HG02571 (cell line): ENCODE results near the gene ANK3.

Experiments used
- ATAC-seq: cut with Tn5 transposase; IDR thresholded peaks from one replicate; pipeline ENCODE4 v1.9.1; 2021; ENCODE audit warnings: mild to moderate bottlenecking, moderate library complexity; ENCODE audit not compliant: unreplicated experiment

ANK3 gene

DNA sequence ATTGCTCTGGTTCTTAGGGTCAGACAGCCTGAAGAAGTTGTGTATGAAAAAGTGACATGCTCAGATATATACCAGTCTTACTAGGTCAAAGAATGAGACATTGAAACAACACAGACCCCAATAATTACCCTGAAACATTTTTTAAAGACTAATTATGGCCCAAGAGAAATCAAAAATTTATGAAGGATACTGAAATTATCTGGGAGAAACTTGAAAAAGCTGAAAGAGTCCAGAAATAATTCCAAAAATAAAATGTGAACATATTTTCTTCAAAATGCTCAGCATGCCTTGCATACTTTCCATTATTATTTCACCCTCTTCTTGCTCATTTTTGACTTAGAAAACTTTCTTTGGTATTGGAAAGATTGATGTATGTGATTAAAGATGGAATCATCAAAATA lies 284.4 kb downstream of the ANK3 start:
- no peak for ATAC-seq

DNA sequence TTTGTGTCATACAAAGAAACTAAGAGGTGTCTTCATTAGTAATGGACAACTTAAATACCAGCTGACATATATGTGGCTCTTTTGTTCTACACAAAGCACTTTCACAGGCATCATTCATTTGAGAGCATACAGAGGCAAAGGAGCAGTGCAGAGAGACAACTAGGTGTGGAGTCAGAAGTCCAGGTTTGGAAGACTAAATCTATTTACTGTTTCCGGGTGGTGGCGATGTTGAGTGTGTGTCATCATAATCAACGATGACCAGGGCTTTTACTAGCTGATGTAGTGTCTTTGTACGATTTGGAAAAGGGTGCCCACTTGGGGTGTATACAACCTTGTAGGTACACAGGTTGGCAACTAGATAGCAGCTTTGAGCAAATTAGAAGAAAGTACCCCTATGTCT lies 287.9 kb downstream of the ANK3 start:
- no peak for ATAC-seq

DNA sequence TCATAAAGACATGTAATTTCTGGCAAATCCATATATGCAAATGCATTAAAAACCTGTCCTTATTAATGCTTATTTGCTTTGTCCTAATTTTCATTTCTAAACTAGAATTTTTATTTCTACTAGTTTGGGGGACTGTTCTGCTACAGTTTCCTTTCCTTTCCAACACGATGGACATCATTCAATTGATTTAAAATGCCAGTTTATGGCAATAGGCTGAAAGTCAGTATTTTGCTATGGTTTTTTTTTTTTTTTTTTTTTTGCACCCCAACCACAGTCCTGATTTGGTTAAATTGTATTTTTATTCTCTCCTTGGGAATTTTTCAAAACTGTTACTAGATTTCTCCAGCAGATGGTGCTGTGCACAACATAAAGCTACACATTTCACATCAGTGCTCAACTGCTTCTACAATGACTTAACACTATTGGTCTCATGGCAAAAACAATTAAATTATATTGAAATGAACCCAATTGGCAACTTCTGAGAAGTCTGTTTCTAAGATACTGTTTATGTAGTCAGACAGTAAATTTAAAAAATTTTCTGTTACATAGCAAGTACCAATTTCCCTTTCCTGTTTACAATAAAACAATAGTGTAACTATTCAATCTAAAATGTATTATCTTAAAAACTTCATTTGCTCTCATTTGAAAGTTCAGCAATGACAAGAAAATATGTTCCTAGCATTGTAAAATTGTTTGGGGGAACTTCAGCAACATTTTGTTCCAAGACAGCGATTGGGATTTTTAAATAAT lies 289.5 kb downstream of the ANK3 start:
- no peak for ATAC-seq

DNA sequence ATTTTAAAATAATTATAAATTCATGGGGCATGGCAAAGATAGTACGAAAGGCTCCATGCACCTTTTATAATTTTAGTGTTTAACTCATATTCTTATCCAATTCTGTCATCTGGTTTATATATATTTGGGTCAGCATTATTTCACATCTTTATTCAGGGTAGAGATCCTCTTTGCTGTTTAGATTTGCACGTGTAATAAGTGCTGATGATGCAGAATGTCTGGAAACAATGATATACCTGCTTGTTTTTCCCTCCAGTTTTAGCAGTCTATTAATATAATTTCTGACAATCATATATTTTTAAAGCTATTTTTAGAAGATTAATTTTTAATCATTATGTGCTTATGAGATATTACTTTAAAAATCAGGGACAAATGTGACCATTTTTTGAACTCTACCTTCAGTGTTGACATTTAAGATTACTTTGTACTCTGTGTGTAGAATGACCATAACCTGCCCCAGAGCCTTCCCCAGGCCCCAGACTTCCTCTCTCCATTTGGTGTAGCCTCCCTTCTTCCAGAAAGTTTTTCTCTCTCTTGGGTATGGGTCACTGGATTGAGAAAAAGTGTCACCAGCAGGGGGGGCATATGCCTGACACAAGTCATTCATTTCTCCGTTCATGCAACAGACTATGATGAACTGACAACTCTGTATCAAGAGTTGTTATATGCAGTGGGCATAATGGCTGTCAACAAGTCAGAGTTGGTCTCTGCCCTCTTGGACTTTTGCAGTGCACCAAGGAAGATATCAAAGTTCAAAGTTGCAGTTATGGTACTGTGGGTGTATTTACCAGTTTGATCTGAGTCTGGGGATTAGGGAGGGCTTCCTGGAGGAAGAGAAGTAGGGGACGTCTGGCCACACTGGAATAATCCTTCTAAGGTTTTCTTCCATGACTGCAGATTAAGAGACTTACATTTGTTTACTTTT lies 290.7 kb downstream of the ANK3 start:
- no peak for ATAC-seq

DNA sequence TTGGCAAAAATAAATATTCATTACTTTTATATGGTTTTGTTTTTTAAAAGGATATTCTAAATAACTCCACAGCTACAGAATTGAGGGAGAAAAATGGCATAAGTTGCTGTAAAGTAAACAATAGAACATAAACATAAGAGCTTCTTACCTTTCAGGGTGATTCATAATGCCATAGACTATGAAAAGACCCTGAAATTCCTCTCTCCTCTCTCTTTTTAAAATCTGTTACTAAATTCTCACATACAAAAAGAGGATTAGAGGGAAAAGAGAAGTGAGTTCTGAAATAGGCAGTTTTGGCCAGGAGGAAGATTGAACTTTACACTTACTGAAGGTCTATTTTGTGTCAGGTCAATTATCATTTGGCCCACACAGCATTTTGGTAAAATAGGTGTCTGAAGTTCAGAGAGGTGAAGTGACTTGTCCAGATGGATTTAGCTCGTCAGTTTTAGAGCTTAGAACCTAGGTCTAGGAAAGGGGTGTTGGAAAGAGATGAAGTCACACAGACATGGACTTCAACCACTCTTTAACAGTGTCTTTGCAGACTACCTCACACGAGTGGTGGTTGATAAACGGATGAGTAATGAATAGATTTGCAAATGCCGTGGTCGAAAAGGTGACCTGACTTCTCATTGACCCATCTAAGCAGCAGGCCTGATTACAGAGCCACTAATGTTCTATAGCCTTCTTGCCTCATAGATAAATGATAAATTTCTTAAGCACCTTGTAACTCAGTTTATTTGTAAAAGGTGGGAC lies 292.7 kb downstream of the ANK3 start:
- ATAC-seq, result peak; percentile 82

DNA sequence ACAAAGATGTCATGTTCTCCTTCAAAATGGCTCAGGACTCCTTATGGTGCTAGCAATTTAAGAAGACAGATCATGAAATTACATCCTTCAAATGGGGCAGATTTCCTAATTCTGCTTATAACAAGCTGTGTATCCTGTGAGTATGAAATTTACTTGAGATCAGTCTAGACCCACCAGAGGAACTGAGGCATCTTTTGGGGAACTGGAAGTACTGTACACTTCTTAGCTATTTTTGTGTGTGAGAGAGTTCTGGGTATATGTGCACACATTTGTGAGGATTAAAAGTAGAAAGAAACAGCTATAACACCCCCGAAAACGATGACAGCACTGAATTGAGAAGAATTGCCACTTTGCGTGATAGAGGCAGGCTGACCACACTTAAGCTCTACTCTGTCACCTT lies 296.4 kb downstream of the ANK3 start:
- ATAC-seq, result no peak

GRCh38 chr10:60086862-60087261 lies 302.8 kb downstream of the ANK3 start:
- peak; percentile 81 for ATAC-seq

GRCh38 chr10:60086421-60086820 lies 303.3 kb downstream of the ANK3 start:
- peak; percentile 12 for ATAC-seq

DNA sequence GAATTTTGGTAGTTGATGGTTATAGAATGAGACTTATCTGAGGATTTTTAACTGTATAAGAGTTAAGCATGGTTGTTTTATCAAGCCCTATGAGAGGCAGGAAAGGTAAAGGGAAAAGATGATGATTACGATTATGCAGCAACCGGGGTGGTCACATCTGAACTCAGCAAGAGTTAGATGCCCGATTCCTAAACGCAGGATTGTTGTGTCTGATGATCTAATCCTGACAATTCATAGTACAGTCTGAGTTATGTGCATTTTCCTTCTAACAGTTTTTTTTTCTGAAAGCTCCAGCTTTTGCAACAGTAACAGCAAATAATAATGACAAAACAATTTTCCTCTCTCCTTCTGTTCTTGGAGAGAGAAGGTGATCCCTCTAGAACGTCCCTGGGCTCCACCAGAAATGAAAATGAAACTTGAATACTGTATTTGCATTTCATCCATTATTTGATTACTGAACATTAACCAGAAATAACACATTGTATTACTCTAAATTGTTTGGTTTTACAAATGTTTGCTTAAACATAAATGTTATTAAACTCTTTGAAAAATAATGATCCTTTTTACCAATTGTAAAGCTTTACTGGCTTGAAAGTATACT lies 306.8 kb downstream of the ANK3 start:
- ATAC-seq, result no peak

- ATAC-seq, result no peak
Measured at GRCh38 chr10:60082341-60082740, 307.3 kb downstream of the ANK3 start.

DNA sequence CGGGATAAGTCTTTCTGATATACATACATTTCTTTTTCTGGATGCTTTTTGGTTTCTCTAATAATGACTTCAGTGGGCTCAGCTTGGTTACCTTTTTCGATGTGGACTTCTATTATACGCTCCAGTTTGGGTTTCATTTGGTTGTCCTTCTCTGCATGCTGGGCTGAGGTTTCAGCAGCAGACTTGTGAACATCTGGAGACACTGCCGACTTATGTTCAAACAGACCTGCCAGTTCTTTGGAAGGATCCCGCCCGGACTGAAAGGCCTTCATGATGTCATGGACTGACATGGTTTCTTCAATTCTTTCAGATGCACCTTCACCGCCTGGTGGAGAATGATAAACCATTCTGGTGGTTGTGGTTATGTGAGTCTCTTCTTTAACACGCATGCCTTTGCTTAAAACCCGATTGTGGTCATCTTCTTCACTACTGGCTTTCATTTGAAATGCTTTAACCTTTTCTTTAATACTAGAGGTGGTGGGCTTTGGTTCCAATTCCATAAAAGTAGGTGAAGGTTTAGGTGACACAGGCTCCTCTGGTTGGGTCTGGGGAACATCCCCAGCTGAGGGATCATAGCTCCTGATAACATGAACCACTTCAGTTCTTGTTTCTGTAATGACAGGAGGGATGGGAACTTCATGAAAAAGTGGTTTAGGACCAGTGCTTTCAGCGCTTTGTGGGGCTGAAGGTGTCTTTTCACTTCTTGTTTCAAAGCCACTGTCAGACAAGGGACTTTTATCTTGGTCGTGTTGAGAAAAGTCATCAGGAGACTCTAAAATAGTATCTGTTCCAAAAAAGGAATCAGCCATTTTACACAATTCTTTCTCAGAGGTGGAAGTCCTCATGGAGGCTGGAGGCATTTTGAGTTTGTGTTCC lies 315.7 kb downstream of the ANK3 start:
- peak; percentile 84 for ATAC-seq

DNA sequence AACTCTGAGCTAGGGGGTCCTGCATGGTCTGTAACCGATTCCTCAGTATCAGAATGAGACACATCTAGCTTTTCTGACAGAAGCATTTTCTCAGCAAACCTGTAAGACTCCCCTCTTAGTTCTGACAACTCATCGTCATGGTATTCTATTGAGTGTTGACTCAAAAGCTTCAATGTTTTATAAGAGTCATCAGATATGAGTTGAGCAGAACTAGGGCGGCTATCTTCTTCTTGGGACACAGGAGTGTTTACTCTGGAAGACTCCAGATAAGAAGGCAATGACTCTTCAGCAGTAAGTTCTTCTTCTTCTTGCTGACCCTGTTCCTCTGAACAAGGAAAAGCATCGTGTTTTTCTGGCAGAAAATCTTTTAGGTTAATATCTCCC lies 316.3 kb downstream of the ANK3 start:
- ATAC-seq, result no peak

- no peak for ATAC-seq
Measured at GRCh38 chr10:60069311-60069710, 320.4 kb downstream of the ANK3 start.

GRCh38 chr10:60050366-60050765 lies 339.3 kb downstream of the ANK3 start:
- no peak for ATAC-seq

GRCh38 chr10:60048091-60048501 lies 341.6 kb downstream of the ANK3 start:
- no peak for ATAC-seq

GRCh38 chr10:60045571-60045970 lies 344.1 kb downstream of the ANK3 start:
- no peak for ATAC-seq

DNA sequence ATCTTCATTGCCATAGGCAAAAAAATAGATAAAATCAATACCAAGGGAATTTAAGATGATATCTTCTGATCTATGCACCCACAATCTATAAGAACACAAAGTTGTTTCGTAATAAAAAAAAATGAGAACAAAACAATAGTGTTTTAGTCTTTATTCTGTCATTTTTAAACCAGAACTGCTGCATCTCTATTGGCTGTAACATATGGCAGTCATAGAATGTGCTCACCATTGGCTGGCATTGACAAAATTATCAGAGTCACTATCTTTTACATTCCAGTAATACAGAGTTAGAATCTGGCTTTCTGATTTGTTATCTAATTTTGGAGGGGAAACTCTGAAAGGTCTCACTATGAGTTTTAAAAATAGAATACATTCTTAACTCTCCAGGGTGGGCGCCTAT lies 344.7 kb downstream of the ANK3 start:
- ATAC-seq, result no peak

DNA sequence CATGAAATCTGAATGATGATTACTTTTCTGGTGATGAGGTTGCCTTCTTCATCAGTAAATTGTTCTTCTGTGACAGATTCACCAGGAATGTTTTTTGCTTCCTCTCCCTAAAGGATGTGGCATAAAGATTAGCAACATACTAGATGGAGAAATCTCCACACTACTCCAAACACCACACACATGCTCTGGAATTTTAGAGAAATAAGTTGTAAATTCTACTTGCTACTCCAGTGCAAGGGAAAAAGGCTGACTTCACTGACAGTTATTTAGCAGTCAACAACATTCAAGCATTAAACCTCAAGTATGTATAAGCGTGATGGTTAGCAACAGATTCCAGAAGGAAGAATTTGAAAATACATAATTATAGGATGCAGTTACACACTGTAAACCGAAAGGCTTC lies 345.4 kb downstream of the ANK3 start:
- no peak for ATAC-seq

- ATAC-seq, result no peak
Measured at GRCh38 chr10:60043561-60044241, 346.0 kb downstream of the ANK3 start.
